OCI-LY7 (cell line): ENCODE measurements around the gene MFAP2. TPM values are rescaled to one million over a fixed set of nuclear protein-coding genes. Genes with fewer than 3 reads are reported as not detected.

Experiments
- BruUV-seq: library from RNA; stranded (reverse); fragments of 400-500 nt; replicated peaks from 2 replicates; lab custom pipeline; 2021; lab: Mats Ljungman, UMichigan
- CTCF ChIA-PET: fragments of 300-600 bp; sonication (Branson Sonifier 250); formaldehyde crosslinking; loops from one replicate; lab custom pipeline; 2022; ENCODE audit warnings: antibody characterized with exemption; ENCODE audit not compliant: unreplicated experiment; lab: Charles Lee
- POLR2A ChIA-PET: fragments of 300-600 bp; sonication (Branson Sonifier 250); formaldehyde crosslinking; loops from one replicate; lab custom pipeline; 2022; ENCODE audit warnings: antibody characterized with exemption; lab: Charles Lee
- DNase-seq: peaks from one replicate; pipeline ENCODE4 v3.0.0-alpha.2; 2015; ENCODE audit warnings: low spot score
- H2AFZ ChIP-seq: fragments of 200-600 bp; sonication (generic), shearing (Covaris generic); 2 replicates; pipeline ENCODE4 v1.6.1; 2014; ENCODE audit warnings: mild to moderate bottlenecking, antibody characterized with exemption, low read length, moderate library complexity
- H3K27ac ChIP-seq: fragments of 200-600 bp; sonication (generic); 2 replicates; pipeline ENCODE4 v1.5.1; 2014; ENCODE audit warnings: mixed run types, low read depth, mild to moderate bottlenecking, moderate library complexity, low read length, inconsistent platforms; ENCODE audit not compliant: poor library complexity, severe bottlenecking
- H3K36me3 ChIP-seq: fragments of 200-600 bp; sonication (generic); 2 replicates; pipeline ENCODE4 v1.6.1; 2014; ENCODE audit warnings: mild to moderate bottlenecking, antibody characterized with exemption, low read length, moderate library complexity, mixed read lengths; ENCODE audit not compliant: insufficient read depth
- H3K4me1 ChIP-seq: fragments of 200-600 bp; sonication (generic); 2 replicates; pipeline ENCODE4 v1.5.1; 2014; ENCODE audit warnings: mild to moderate bottlenecking, low read length; ENCODE audit not compliant: insufficient read depth, poor library complexity, severe bottlenecking
- H3K4me2 ChIP-seq: fragments of 200-600 bp; sonication (generic); 2 replicates; pipeline ENCODE4 v1.6.1; 2014; ENCODE audit warnings: mild to moderate bottlenecking, low read length
- H3K4me3 ChIP-seq: fragments of 200-600 bp; sonication (generic); 2 replicates; pipeline ENCODE4 v1.5.1; 2014; ENCODE audit warnings: mild to moderate bottlenecking, low read depth, low read length; ENCODE audit not compliant: poor library complexity, severe bottlenecking
- H3K79me2 ChIP-seq: fragments of 200-600 bp; sonication (generic); 2 replicates; pipeline ENCODE4 v1.6.1; 2016; ENCODE audit warnings: low read depth, mild to moderate bottlenecking, low read length, moderate library complexity, mixed read lengths; ENCODE audit not compliant: insufficient read depth
- H3K9me2 ChIP-seq: fragments of 200-600 bp; sonication (generic); 2 replicates; pipeline ENCODE4 v1.6.1; 2016; ENCODE audit warnings: mild to moderate bottlenecking, low read length, mixed read lengths; ENCODE audit not compliant: insufficient read depth
- H3K9me3 ChIP-seq: fragments of 200-600 bp; sonication (generic); 2 replicates; pipeline ENCODE4 v1.6.1; 2014; ENCODE audit warnings: mild to moderate bottlenecking, mixed run types, low read length, mixed read lengths
- H4K20me1 ChIP-seq: fragments of 200-600 bp; sonication (generic); 2 replicates; pipeline ENCODE4 v1.6.1; 2014; ENCODE audit warnings: mild to moderate bottlenecking, antibody characterized with exemption, low read length, moderate library complexity, mixed read lengths; ENCODE audit not compliant: insufficient read depth
- CTCF ChIP-seq: fragments of 200-600 bp; sonication (generic); conservative IDR thresholded peaks from 2 replicates; pipeline ENCODE4 v1.5.1; 2014; ENCODE audit warnings: mild to moderate bottlenecking, antibody characterized with exemption, low read length, moderate library complexity, mixed read lengths
- EZH2phosphoT487 ChIP-seq: fragments of 200-600 bp; sonication (generic); IDR thresholded peaks from 2 replicates; pipeline ENCODE4 v1.6.1; 2018; ENCODE audit warnings: low read depth, borderline replicate concordance, mild to moderate bottlenecking, mixed run types, antibody characterized with exemption, low read length, moderate library complexity, mixed read lengths
- intact Hi-C: fragments of 100-400 bp; cut with micrococcal nuclease; formaldehyde crosslinking; loops from one replicate; pipeline ENCODE4 v1.10.0; 2022; ENCODE audit not compliant: unreplicated experiment
- total RNA-seq, 2 experiments: library from RNA; depleted of rRNA in 1 of 2; stranded (reverse); fragments of >200 nt in 1 of 2; shearing (Covaris generic) in 1 of 2; gene quantifications; 2 replicates each; pipeline ENCODE4 v1.2.3, GENCODE V29; 2014 to 2022

MFAP2 gene
- total RNA-seq, 2 experiments from 2014 or later: not detected

- DNase-seq: no peak
- H3K36me3 ChIP-seq: no peaks in the 10 kb centered on the region
- ChIA-PET CTCF (no interaction called here), POLR2A (interaction anchor here (0.5 kb wide), 1 partner anchor 15 kb away, joined by 4 read pairs; no protein-coding TSS in a partner anchor)
- no peak overlapping the region for H2AFZ ChIP-seq
- no peaks in the 10 kb centered on the region for H4K20me1 ChIP-seq
- intact Hi-C loops: no loop called here
- no peak overlapping the region for H3K4me3 ChIP-seq
- no peak overlapping the region for H3K27ac ChIP-seq
- no peaks in the 10 kb centered on the region for H3K79me2 ChIP-seq
- TF ChIP-seq EZH2phosphoT487 (no peak), CTCF (no peak)
- no peaks in the 10 kb centered on the region for H3K9me2 ChIP-seq
- H3K4me1 ChIP-seq: no peaks in the 10 kb centered on the region
- H3K4me2 ChIP-seq: no peak overlapping the region
- H3K9me3 ChIP-seq: no peaks in the 10 kb centered on the region
- BruUV-seq: no TSS peak
Measured at GRCh38 chr1:16977377-16977776, 3.0 kb downstream of the MFAP2 start.

DNA sequence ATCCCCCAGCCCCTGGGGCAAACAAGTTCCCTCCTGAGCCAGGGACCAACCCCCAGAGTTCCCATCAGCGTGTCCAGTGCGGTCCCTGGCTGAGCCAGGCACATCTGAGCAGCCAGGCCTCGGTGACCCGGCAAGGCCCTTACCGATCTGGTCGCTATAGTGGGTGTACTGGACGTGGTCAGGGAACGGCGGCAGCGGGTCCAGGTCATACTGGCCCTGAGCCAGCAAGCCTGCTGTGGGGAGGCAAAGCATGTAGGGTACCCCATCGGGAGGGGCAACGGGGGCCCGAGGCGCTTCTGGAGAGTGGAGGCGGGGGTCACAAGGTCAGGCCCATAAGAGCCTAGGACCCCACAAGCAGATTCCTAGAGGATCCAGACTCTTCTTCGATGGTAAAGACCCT is 3.5 kb downstream of the MFAP2 start:
- BruUV-seq: no TSS peak
- no peak for DNase-seq
- Histone ChIP-seq H3K79me2 (no peaks in the 10 kb centered on the region), H4K20me1 (no peaks in the 10 kb centered on the region), H3K4me3 (no peak overlapping the region), H2AFZ (no peak overlapping the region), H3K4me2 (no peak overlapping the region), H3K9me3 (no peaks in the 10 kb centered on the region), H3K36me3 (no peaks in the 10 kb centered on the region), H3K27ac (no peak overlapping the region), H3K4me1 (no peaks in the 10 kb centered on the region), H3K9me2 (no peaks in the 10 kb centered on the region)
- CTCF ChIA-PET: no interaction called here
- POLR2A ChIA-PET: no interaction called here
- intact Hi-C loops: no loop called here
- TF ChIP-seq CTCF (no peak), EZH2phosphoT487 (no peak)

GRCh38 chr1:16975838-16976237 is 4.6 kb downstream of the MFAP2 start:
- Histone ChIP-seq H3K79me2 (no peaks in the 10 kb centered on the region), H4K20me1 (no peaks in the 10 kb centered on the region), H3K4me3 (no peak overlapping the region), H2AFZ (no peak overlapping the region), H3K4me1 (no peaks in the 10 kb centered on the region), H3K4me2 (no peak overlapping the region), H3K36me3 (no peaks in the 10 kb centered on the region; the same call in 1 of the 2 replicates), H3K9me3 (no peaks in the 10 kb centered on the region), H3K9me2 (no peaks in the 10 kb centered on the region), H3K27ac (no peak overlapping the region)
- CTCF ChIA-PET: no interaction called here
- intact Hi-C loops: no loop called here
- DNase-seq: no peak
- BruUV-seq: no TSS peak
- POLR2A ChIA-PET: no interaction called here
- no peak for TF ChIP-seq EZH2phosphoT487
